IMR-90 (cell line): ENCODE results near the gene FLT1. TPM values are rescaled to one million over a fixed set of nuclear protein-coding genes. Genes with fewer than 3 reads are reported as not detected.

Experiments used
- ATAC-seq: fragments of 200-7000 bp; cut with Tn5 transposase; 2 replicates; pipeline ENCODE4 v1.9.1; 2020; ENCODE audit warnings: low read depth, mild to moderate bottlenecking, moderate library complexity
- BruUV-seq: library from RNA; stranded (reverse); fragments of 400-500 nt; replicated peaks from 2 replicates; lab custom pipeline; 2021; lab: Mats Ljungman, UMichigan
- CTCF ChIA-PET: fragments of 300-600 bp; formaldehyde crosslinking; extraction: SDS; loops from one replicate; lab custom pipeline; 2021; ENCODE audit warnings: antibody characterized with exemption; lab: Yijun Ruan, JAX
- POLR2A ChIA-PET: fragments of 300-600 bp; sonication (Branson Sonifier 250); formaldehyde crosslinking; loops from one replicate; lab custom pipeline; 2022; ENCODE audit warnings: antibody characterized with exemption; ENCODE audit not compliant: unreplicated experiment; lab: Charles Lee
- DNase-seq: peaks from one replicate; pipeline ENCODE4 v3.0.0; 2013
- H2AFZ ChIP-seq: replicated peaks from 2 replicates; pipeline ENCODE3; 2013; ENCODE audit warnings: low read length, mild to moderate bottlenecking; ENCODE audit not compliant: poor library complexity
- H2AK5ac ChIP-seq: 2 replicates; pipeline ENCODE4 v1.6.1; 2013; ENCODE audit warnings: low read depth, low read length, inconsistent platforms
- H2AK9ac ChIP-seq: replicated peaks from 2 replicates; pipeline ENCODE3; 2013; ENCODE audit warnings: mild to moderate bottlenecking, low read depth, low read length, moderate library complexity; ENCODE audit not compliant: poor library complexity
- H2BK120ac ChIP-seq: 2 replicates; pipeline ENCODE4 v1.6.1; 2013; ENCODE audit warnings: low read depth, low read length, inconsistent platforms
- H2BK15ac ChIP-seq: 3 replicates; pipeline ENCODE4 v1.6.1; 2013; ENCODE audit warnings: low read depth, low read length, inconsistent platforms
- H2BK20ac ChIP-seq: 2 replicates; pipeline ENCODE4 v1.6.1; 2013; ENCODE audit warnings: low read depth, mild to moderate bottlenecking, inconsistent platforms, low read length, moderate library complexity
- H2BK5ac ChIP-seq: 2 replicates; pipeline ENCODE4 v1.6.1; 2013; ENCODE audit warnings: mild to moderate bottlenecking, low read depth, low read length, inconsistent platforms; ENCODE audit not compliant: poor library complexity, severe bottlenecking
- H3K14ac ChIP-seq: replicated peaks from 2 replicates; pipeline ENCODE4 v1.6.1; 2013; ENCODE audit warnings: low read depth, low read length, inconsistent platforms
- H3K18ac ChIP-seq: 2 replicates; pipeline ENCODE4 v1.6.1; 2013; ENCODE audit warnings: low read depth, low read length, control low read depth
- H3K23ac ChIP-seq: 2 replicates; pipeline ENCODE4 v1.6.1; 2013; ENCODE audit warnings: low read depth, low read length, inconsistent platforms
- H3K27ac ChIP-seq: 2 replicates; pipeline ENCODE4 v1.5.1; 2013; ENCODE audit warnings: mild to moderate bottlenecking, control low read depth, low read length; ENCODE audit not compliant: insufficient read depth
- H3K27me3 ChIP-seq: 2 replicates; pipeline ENCODE4 v1.6.1; 2013; ENCODE audit warnings: low read length; ENCODE audit not compliant: control insufficient read depth, insufficient read depth
- H3K36me3 ChIP-seq: 2 replicates; pipeline ENCODE4 v1.6.1; 2013; ENCODE audit warnings: low read length, mixed read lengths; ENCODE audit not compliant: control insufficient read depth, insufficient read depth
- H3K4ac ChIP-seq: 2 replicates; pipeline ENCODE4 v1.6.1; 2013; ENCODE audit warnings: low read depth, low read length, inconsistent platforms
- H3K4me1 ChIP-seq: 2 replicates; pipeline ENCODE4 v1.6.1; 2013; ENCODE audit warnings: low read length, mixed read lengths; ENCODE audit not compliant: control insufficient read depth, insufficient read depth
- H3K4me2 ChIP-seq: 2 replicates; pipeline ENCODE4 v1.6.1; 2013; ENCODE audit warnings: low read depth, mild to moderate bottlenecking, control low read depth, low read length, moderate library complexity
- H3K4me3 ChIP-seq: 2 replicates; pipeline ENCODE4 v1.5.1; 2013; ENCODE audit warnings: low read depth, mild to moderate bottlenecking, control low read depth, low read length, moderate library complexity; ENCODE audit not compliant: insufficient read depth
- H3K56ac ChIP-seq: 2 replicates; pipeline ENCODE4 v1.6.1; 2013; ENCODE audit warnings: low read length, inconsistent platforms; ENCODE audit not compliant: insufficient read depth; ENCODE audit errors: extremely low read depth
- H3K79me1 ChIP-seq, 2 experiments: 2 replicates each; pipeline ENCODE4 v1.6.1; 2013; ENCODE audit warnings: low read length in 2 of 2, inconsistent platforms in 1 of 2, low read depth in 1 of 2
- H3K9ac ChIP-seq: 2 replicates; pipeline ENCODE4 v1.6.1; 2013; ENCODE audit warnings: low read depth, low read length, control low read depth
- H3K9me1 ChIP-seq: 2 replicates; pipeline ENCODE4 v1.6.1; 2013; ENCODE audit warnings: low read length, inconsistent platforms; ENCODE audit not compliant: insufficient read depth
- H3K9me3 ChIP-seq: 2 replicates; pipeline ENCODE4 v1.6.1; 2013; ENCODE audit warnings: low read length; ENCODE audit not compliant: control insufficient read depth, insufficient read depth
- H4K20me1 ChIP-seq: 2 replicates; pipeline ENCODE4 v1.6.1; 2013; ENCODE audit warnings: low read length, inconsistent platforms; ENCODE audit not compliant: insufficient read depth
- H4K5ac ChIP-seq: 2 replicates; pipeline ENCODE4 v1.6.1; 2013; ENCODE audit warnings: mild to moderate bottlenecking, low read depth, low read length, control low read depth
- H4K8ac ChIP-seq, 2 experiments: 2 replicates each; pipeline ENCODE4 v1.6.1; 2013; ENCODE audit warnings: low read depth in 2 of 2, low read length in 2 of 2, control low read depth in 1 of 2, inconsistent platforms in 1 of 2
- H4K91ac ChIP-seq: 2 replicates; pipeline ENCODE4 v1.6.1; 2013; ENCODE audit warnings: low read depth, low read length, inconsistent platforms; ENCODE audit not compliant: insufficient read depth
- BHLHE40 ChIP-seq: fragments of 150-350 bp; IDR thresholded peaks from 2 replicates; pipeline ENCODE4 v1.6.1; 2016; ENCODE audit warnings: mild to moderate bottlenecking, low read depth, low read length
- CEBPB ChIP-seq: IDR thresholded peaks from 2 replicates; pipeline ENCODE4 v1.6.1; 2012; ENCODE audit warnings: low read depth, low read length, improper control_type of control experiment
- CHD1 ChIP-seq: IDR thresholded peaks from 2 replicates; pipeline ENCODE4 v1.6.1; 2012; ENCODE audit warnings: low read depth, low read length, improper control_type of control experiment
- CTCF ChIP-seq: conservative IDR thresholded peaks from 2 replicates; pipeline ENCODE4 v1.5.1; 2012; ENCODE audit warnings: mild to moderate bottlenecking, low read depth, low read length, improper control_type of control experiment
- FOS ChIP-seq: fragments of 150-350 bp; IDR thresholded peaks from 2 replicates; pipeline ENCODE4 v1.6.1; 2016; ENCODE audit warnings: low read depth, low read length
- MAFK ChIP-seq: IDR thresholded peaks from 2 replicates; pipeline ENCODE4 v1.6.1; 2012; ENCODE audit warnings: low read depth, low read length, improper control_type of control experiment
- MAZ ChIP-seq: IDR thresholded peaks from 2 replicates; pipeline ENCODE4 v1.6.1; 2012; ENCODE audit warnings: low read depth, mild to moderate bottlenecking, low read length, improper control_type of control experiment, moderate library complexity, borderline replicate concordance
- MXI1 ChIP-seq: IDR thresholded peaks from 2 replicates; pipeline ENCODE4 v1.6.1; 2012; ENCODE audit warnings: low read depth, mild to moderate bottlenecking, low read length, moderate library complexity, borderline replicate concordance
- NFE2L2 ChIP-seq: fragments of 150-350 bp; IDR thresholded peaks from 2 replicates; pipeline ENCODE4 v1.6.1; 2016; ENCODE audit warnings: low read depth, mild to moderate bottlenecking, low read length
- POLR2A ChIP-seq: IDR thresholded peaks from 2 replicates; pipeline ENCODE4 v1.6.1; 2012; ENCODE audit warnings: mild to moderate bottlenecking, low read depth, low read length
- RAD21 ChIP-seq: IDR thresholded peaks from 2 replicates; pipeline ENCODE4 v1.6.1; 2012; ENCODE audit warnings: low read length, improper control_type of control experiment
- RCOR1 ChIP-seq: IDR thresholded peaks from 2 replicates; pipeline ENCODE4 v1.6.1; 2012; ENCODE audit warnings: mild to moderate bottlenecking, low read length, improper control_type of control experiment; ENCODE audit not compliant: insufficient replicate concordance
- RFX5 ChIP-seq: IDR thresholded peaks from 2 replicates; pipeline ENCODE4 v1.8.0; 2012; ENCODE audit warnings: low read depth, mild to moderate bottlenecking, low read length, moderate library complexity
- SMC3 ChIP-seq: fragments of 150-350 bp; IDR thresholded peaks from 2 replicates; pipeline ENCODE4 v1.6.1; 2016; ENCODE audit warnings: low read depth, mild to moderate bottlenecking, antibody characterized with exemption, low read length, moderate library complexity
- USF2 ChIP-seq: fragments of 150-350 bp; IDR thresholded peaks from 2 replicates; pipeline ENCODE4 v1.6.1; 2017; ENCODE audit warnings: mild to moderate bottlenecking, antibody characterized with exemption, low read length, low read depth
- WGBS, 2 experiments: methylation state at CpG; one replicate each; pipeline versions ENCODE4 v1.1.5 to v1.1.7; 2013; ENCODE audit warnings: missing lambda C conversion rate in 2 of 2; ENCODE audit not compliant: insufficient read length in 1 of 2; ENCODE audit errors: extremely low coverage in 2 of 2; 5-methylcytosine and 5-hydroxymethylcytosine counted together
- dilution Hi-C: fragments of 300-500 bp; cut with HindIII; formaldehyde crosslinking; loops from one replicate; pipeline ENCODE4 v1.14.3; 2018; ENCODE audit warnings: low sequenced_read_pairs; ENCODE audit not compliant: unreplicated experiment
- in situ Hi-C: fragments of 300-500 bp; cut with MboI; formaldehyde crosslinking; loops from 3 replicates; pipeline ENCODE4 v1.14.3; 2019; ENCODE audit warnings: low sequenced_read_pairs, inconsistent platforms, mixed read lengths
- intact Hi-C: fragments of 100-400 bp; cut with micrococcal nuclease; formaldehyde crosslinking; loops from 2 replicates; pipeline ENCODE4 v1.10.0; 2022
- polyA plus RNA-seq, 3 experiments: library from polyadenylated mRNA; depleted of rRNA; stranded (reverse); fragments of >200 nt; gene quantifications; 2 replicates each; pipeline ENCODE4 v1.2.3, GENCODE V29; 2012; ENCODE audit warnings: low replicate concordance in 1 of 3
- total RNA-seq: library from RNA; depleted of rRNA; stranded (reverse); fragments of >200 nt; gene quantifications from 2 replicates; pipeline ENCODE4 v1.2.3, GENCODE V29; 2012
- TF ChIP-seq, protein P1 (sequence below): fragments of 150-350 bp; IDR thresholded peaks from 2 replicates; pipeline ENCODE4 v1.6.1; 2016; ENCODE audit warnings: low read depth, mild to moderate bottlenecking, low read length, moderate library complexity, borderline replicate concordance

FLT1 gene
- total and polyA plus RNA-seq, 2 of the 4 experiments (the other 2 are of a cell fraction), result 4.5 to 10.4 TPM

GRCh38 chr13:28396053-28396452 lies 98.9 kb downstream of the FLT1 start:
- Histone ChIP-seq H3K4me2 (no peak overlapping the region), H4K5ac (no peak overlapping the region), H3K27me3 (no peaks in the 10 kb centered on the region), H3K56ac (no peak overlapping the region), H4K8ac (no peak overlapping the region), H3K4me1 (peaks cover 6% of the 10 kb centered on the region; the same call in 1 of the 2 replicates), H2AFZ (no peak overlapping the region), H3K9me1 (peaks cover 7% of the 10 kb centered on the region), H2AK5ac (no peak overlapping the region), H3K4me3 (no peak overlapping the region), H2BK120ac (no peak overlapping the region), H3K18ac (no peak overlapping the region), H3K4ac (no peak overlapping the region), H3K27ac (no peak overlapping the region), H2AK9ac (no peak overlapping the region), H3K9me3 (no peaks in the 10 kb centered on the region), H3K36me3 (no peaks in the 10 kb centered on the region), H3K23ac (no peak overlapping the region), H4K20me1 (no peaks in the 10 kb centered on the region), H3K79me1 (no peaks in the 10 kb centered on the region; a peak in 1 of 4 replicates), H2BK5ac (no peak overlapping the region), H3K14ac (no peak overlapping the region), H2BK20ac (no peak overlapping the region), H4K91ac (no peak overlapping the region), H3K9ac (no peak overlapping the region), H2BK15ac (no peak overlapping the region)
- ATAC-seq (no peak), DNase-seq (no peak)
- dilution Hi-C loops, result no loop called here
- WGBS, 2 experiments, result no CpG with 5 or more reads among the region's 2 CpGs
- intact Hi-C loops, result no loop called here
- ChIA-PET CTCF (interaction anchor here (0.5 kb wide), 1 partner anchor 196 kb away, joined by 3 read pairs; no protein-coding TSS in a partner anchor), POLR2A (no interaction called here)
- in situ Hi-C loops, result no loop called here
- no TSS peak for BruUV-seq
- TF ChIP-seq POLR2A (no peak), RFX5 (no peak), NFE2L2 (no peak), USF2 (no peak), BHLHE40 (no peak), RAD21 (no peak), CEBPB (no peak), MXI1 (no peak), MAFK (no peak), MAZ (no peak), CTCF (no peak), CHD1 (no peak), RCOR1 (no peak), SMC3 (no peak), FOS (no peak)
- TF ChIP-seq, protein P1, sequence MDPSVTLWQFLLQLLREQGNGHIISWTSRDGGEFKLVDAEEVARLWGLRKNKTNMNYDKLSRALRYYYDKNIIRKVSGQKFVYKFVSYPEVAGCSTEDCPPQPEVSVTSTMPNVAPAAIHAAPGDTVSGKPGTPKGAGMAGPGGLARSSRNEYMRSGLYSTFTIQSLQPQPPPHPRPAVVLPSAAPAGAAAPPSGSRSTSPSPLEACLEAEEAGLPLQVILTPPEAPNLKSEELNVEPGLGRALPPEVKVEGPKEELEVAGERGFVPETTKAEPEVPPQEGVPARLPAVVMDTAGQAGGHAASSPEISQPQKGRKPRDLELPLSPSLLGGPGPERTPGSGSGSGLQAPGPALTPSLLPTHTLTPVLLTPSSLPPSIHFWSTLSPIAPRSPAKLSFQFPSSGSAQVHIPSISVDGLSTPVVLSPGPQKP, result no peak
